Stimulated activated CD4-positive, alpha-beta T cell treated with anti-CD3 and anti-CD28 coated beads, Interleukin-1b, Interleukin-23, amount 100 ng/mL, for 4 hours (primary cell): Measurements from ENCODE around the gene SMARCD3.
A peak's percentile ranks its signal among the peaks of the same experiment; 100 is the strongest.

ENCODE experiments used
- DNase-seq, 2 donors: peaks; one replicate each; pipeline ENCODE4 v3.0.0-alpha.2; 2020; ENCODE audit warnings: low read depth in 2 of 2

SMARCD3 gene

GRCh38 chr7:151248346-151249033, at the start of gene SMARCD3:
SMARCD3 (minus strand) TSS chr7:151248694; CDS start chr7:151248562, 132 bp downstream.
- no peak for DNase-seq

- DNase-seq, result no peak
Measured at GRCh38 chr7:151296202-151296992, 47.9 kb upstream of the SMARCD3 start.

- DNase-seq, result no peak
Measured at GRCh38 chr7:151292850-151293249, 44.4 kb upstream of the SMARCD3 start.

GRCh38 chr7:151291206-151291605, 42.7 kb upstream of the SMARCD3 start:
- no peak for DNase-seq

- DNase-seq, result no peak
Measured at GRCh38 chr7:151290355-151290760, 41.9 kb upstream of the SMARCD3 start.

- no peak for DNase-seq
Measured at GRCh38 chr7:151289891-151290290, 41.4 kb upstream of the SMARCD3 start.

GRCh38 chr7:151286148-151286547, 37.7 kb upstream of the SMARCD3 start:
- DNase-seq, result no peak

- DNase-seq, result no peak
Measured at GRCh38 chr7:151283302-151283701, 34.8 kb upstream of the SMARCD3 start.

GRCh38 chr7:151282111-151282510, 33.6 kb upstream of the SMARCD3 start:
- DNase-seq, result no peak

- DNase-seq, result no peak
Measured at GRCh38 chr7:151281686-151282085, 33.2 kb upstream of the SMARCD3 start.

- no peak for DNase-seq
Measured at GRCh38 chr7:151280388-151281019, 32.0 kb upstream of the SMARCD3 start.

- no peak for DNase-seq
Measured at GRCh38 chr7:151279868-151280267, 31.4 kb upstream of the SMARCD3 start.

GRCh38 chr7:151278949-151279348, 30.5 kb upstream of the SMARCD3 start:
- no peak for DNase-seq

- no peak for DNase-seq
Measured at GRCh38 chr7:151277631-151278030, 29.1 kb upstream of the SMARCD3 start.

- DNase-seq, result peak; percentile 31 to 53
Measured at GRCh38 chr7:151276666-151277590, 28.4 kb upstream of the SMARCD3 start.

- no peak for DNase-seq
Measured at GRCh38 chr7:151275813-151276577, 27.5 kb upstream of the SMARCD3 start.

GRCh38 chr7:151274936-151275812, 26.7 kb upstream of the SMARCD3 start:
- DNase-seq, result no peak

GRCh38 chr7:151274396-151274795, 25.9 kb upstream of the SMARCD3 start:
- DNase-seq, result no peak

GRCh38 chr7:151273651-151274390, 25.3 kb upstream of the SMARCD3 start:
- DNase-seq, result no peak
